Tibial nerve (tissue), 3 donors: ENCODE measurements around the gene WDR31.

Experiments
- EP300 ChIP-seq, 2 donors: sonication (generic); formaldehyde crosslinking; IDR thresholded peaks; one replicate each; pipeline ENCODE4 v1.6.1; 2017; ENCODE audit warnings: antibody characterized with exemption in 2 of 2, mild to moderate bottlenecking in 1 of 2
- POLR2A ChIP-seq, 2 donors: fragments of 450-650 bp; IDR thresholded peaks; one replicate each; pipeline ENCODE4 v1.6.1; 2017; ENCODE audit warnings: antibody characterized with exemption in 2 of 2, mild to moderate bottlenecking in 2 of 2, moderate library complexity in 2 of 2

DNA sequence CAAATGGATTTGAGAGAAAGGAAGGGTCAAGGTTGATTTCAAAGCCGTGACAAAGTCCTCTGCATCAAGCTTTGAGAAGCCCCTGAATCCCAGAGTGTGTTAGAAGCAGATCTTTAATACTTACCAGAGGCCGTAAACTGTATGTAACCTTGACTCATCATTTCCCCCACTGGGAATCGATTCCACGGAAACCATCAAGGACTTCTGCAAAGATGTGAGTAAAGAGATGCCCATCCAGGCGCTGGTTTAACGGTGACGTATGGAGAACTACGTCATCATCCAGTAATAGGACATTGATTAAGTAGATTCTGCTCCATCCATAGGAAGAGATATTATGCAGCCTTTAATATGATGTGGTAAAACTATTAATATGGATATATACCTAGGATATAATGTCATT, 38.5 kb downstream of the WDR31 start:
- TF ChIP-seq POLR2A (IDR thresholded peaks at IDR 0.05) (no peak), EP300 (IDR thresholded peaks at IDR 0.05) (no peak)
